ENCODE results near the gene SLC6A15.

SLC6A15 gene

GRCh38 chr12:84856156-84856900 is 56.3 kb downstream of the SLC6A15 start:
- no peak for TF ChIP-seq CTCF (IDR thresholded peaks at IDR 0.05; ENCODE audit: low read depth, low read length, missing control alignments)
- H3K27ac ChIP-seq, result no peak overlapping the region
- in situ Hi-C loops (cut with HindIII; ENCODE audit: low pct_ligation_motif_present, low sequenced_read_pairs), result no loop called here
- DNase-seq, result peak; percentile 32
- H3K36me3 ChIP-seq (replicated peaks), result no peaks in the 10 kb centered on the region
- H3K4me3 ChIP-seq (ENCODE audit: low read depth, low read length), result no peak overlapping the region
- H3K27me3 ChIP-seq (replicated peaks), result no peaks in the 10 kb centered on the region

GRCh38 chr12:84843593-84844144 is 68.9 kb downstream of the SLC6A15 start:
- H3K27me3 ChIP-seq (replicated peaks), result no peaks in the 10 kb centered on the region
- H3K27ac ChIP-seq, result no peak overlapping the region
- H3K36me3 ChIP-seq (replicated peaks), result no peaks in the 10 kb centered on the region
- H3K4me3 ChIP-seq (ENCODE audit: low read depth, low read length), result no peak overlapping the region
- in situ Hi-C loops (cut with HindIII; ENCODE audit: low pct_ligation_motif_present, low sequenced_read_pairs), result no loop called here
- no peak for DNase-seq
- no peak for TF ChIP-seq CTCF (IDR thresholded peaks at IDR 0.05; ENCODE audit: low read depth, low read length, missing control alignments)

- Histone ChIP-seq H3K27me3 (replicated peaks) (no peaks in the 10 kb centered on the region), H3K27ac (no peak overlapping the region), H3K4me3 (ENCODE audit: low read depth, low read length) (no peak overlapping the region), H3K36me3 (replicated peaks) (no peaks in the 10 kb centered on the region)
- TF ChIP-seq CTCF (IDR thresholded peaks at IDR 0.05; ENCODE audit: low read depth, low read length, missing control alignments), result peak; percentile 56
- peak; percentile 66 for DNase-seq
- in situ Hi-C loops (cut with HindIII; ENCODE audit: low pct_ligation_motif_present, low sequenced_read_pairs), result no loop called here
Observed at GRCh38 chr12:84842406-84843013, 70.1 kb downstream of the SLC6A15 start.

- no peaks in the 10 kb centered on the region for H3K36me3 ChIP-seq (replicated peaks)
- no peaks in the 10 kb centered on the region for H3K27me3 ChIP-seq (replicated peaks)
- in situ Hi-C loops (cut with HindIII; ENCODE audit: low pct_ligation_motif_present, low sequenced_read_pairs), result no loop called here
- no peak overlapping the region for H3K4me3 ChIP-seq (ENCODE audit: low read depth, low read length)
- no peak for DNase-seq
- no peak for TF ChIP-seq CTCF (IDR thresholded peaks at IDR 0.05; ENCODE audit: low read depth, low read length, missing control alignments)
- no peak overlapping the region for H3K27ac ChIP-seq
Observed at GRCh38 chr12:84841591-84841990, 71.0 kb downstream of the SLC6A15 start.

GRCh38 chr12:84840356-84840755 is 72.2 kb downstream of the SLC6A15 start:
- DNase-seq, result no peak
- Histone ChIP-seq H3K4me3 (ENCODE audit: low read depth, low read length) (no peak overlapping the region), H3K27ac (no peak overlapping the region), H3K36me3 (replicated peaks) (no peaks in the 10 kb centered on the region), H3K27me3 (replicated peaks) (no peaks in the 10 kb centered on the region)
- in situ Hi-C loops (cut with HindIII; ENCODE audit: low pct_ligation_motif_present, low sequenced_read_pairs), result no loop called here
- TF ChIP-seq CTCF (IDR thresholded peaks at IDR 0.05; ENCODE audit: low read depth, low read length, missing control alignments), result no peak

Measured in brain microvascular endothelial cell (primary cell).